Measurements from ENCODE around the gene GPR15LG.

GPR15LG gene

GRCh38 chr10:84139126-84140035 lies 34.2 kb upstream of the GPR15LG start, which contains the start of gene GHITM (continued):
- TF ChIP-seq ZNF639 (tag by site-specific recombination; IDR thresholded peaks at IDR 0.05) (peak; percentile 24; the same call in 1 of the 2 replicates), SETDB1 (IDR thresholded peaks at IDR 0.05; ENCODE audit: insufficient read length, low read length) (no peak), ZNF555 (tag by site-specific recombination; conservative IDR thresholded peaks at IDR 0.05) (no peak), PRDM1 (tag by site-specific recombination; IDR thresholded peaks at IDR 0.05) (peak; percentile 29; the same call in 1 of the 2 replicates), SALL2 (tag by site-specific recombination; IDR thresholded peaks at IDR 0.05; ENCODE audit: borderline replicate concordance) (no peak), ZNF510 (tag by site-specific recombination; IDR thresholded peaks at IDR 0.05; ENCODE audit: insufficient replicate concordance) (no peak), REPIN1 (tag by site-specific recombination; IDR thresholded peaks at IDR 0.05; ENCODE audit: low read depth) (0 out of 2 replicates have a peak, but pooled peaks have one; percentile 52), EGR2 (tag by site-specific recombination; IDR thresholded peaks at IDR 0.05; ENCODE audit: low read depth) (no peak), ZNF473 (tag by site-specific recombination; IDR thresholded peaks at IDR 0.05) (no peak), ZNF624 (tag by site-specific recombination; IDR thresholded peaks at IDR 0.05) (no peak), ZBTB7A (tag by site-specific recombination; IDR thresholded peaks at IDR 0.05; ENCODE audit: low read depth) (no peak), ZFP69B (tag by site-specific recombination; IDR thresholded peaks at IDR 0.05) (no peak), ZNF830 (tag by site-specific recombination; IDR thresholded peaks at IDR 0.05; ENCODE audit: low read depth) (no peak), ZNF214 (tag by site-specific recombination; IDR thresholded peaks at IDR 0.05; ENCODE audit: borderline replicate concordance) (no peak), ZNF354C (tag by site-specific recombination; IDR thresholded peaks at IDR 0.05; ENCODE audit: borderline replicate concordance, low read depth) (no peak), ZNF48 (tag by site-specific recombination; IDR thresholded peaks at IDR 0.05) (no peak), ZNF580 (tag by site-specific recombination; IDR thresholded peaks at IDR 0.05) (0 out of 2 replicates have a peak, but pooled peaks have one; percentile 17), ZFP37 (tag by site-specific recombination; IDR thresholded peaks at IDR 0.05) (peak; percentile 96), ZNF302 (tag by site-specific recombination; IDR thresholded peaks at IDR 0.05; ENCODE audit: low read depth) (no peak), KLF10 (tag by site-specific recombination; IDR thresholded peaks at IDR 0.05) (0 out of 2 replicates have a peak, but pooled peaks have one; percentile 50), ZNF776 (tag by site-specific recombination; IDR thresholded peaks at IDR 0.05; ENCODE audit: borderline replicate concordance) (no peak), INSM2 (tag by site-specific recombination; IDR thresholded peaks at IDR 0.05) (peak; percentile 65), ZNF398 (tag by site-specific recombination; IDR thresholded peaks at IDR 0.05) (no peak), ZSCAN16 (tag by site-specific recombination; IDR thresholded peaks at IDR 0.05) (no peak), BCL11B (tag by site-specific recombination; IDR thresholded peaks at IDR 0.05; ENCODE audit: low read depth) (0 out of 2 replicates have a peak, but pooled peaks have one; percentile 54)
- TF ChIP-seq, protein P1, sequence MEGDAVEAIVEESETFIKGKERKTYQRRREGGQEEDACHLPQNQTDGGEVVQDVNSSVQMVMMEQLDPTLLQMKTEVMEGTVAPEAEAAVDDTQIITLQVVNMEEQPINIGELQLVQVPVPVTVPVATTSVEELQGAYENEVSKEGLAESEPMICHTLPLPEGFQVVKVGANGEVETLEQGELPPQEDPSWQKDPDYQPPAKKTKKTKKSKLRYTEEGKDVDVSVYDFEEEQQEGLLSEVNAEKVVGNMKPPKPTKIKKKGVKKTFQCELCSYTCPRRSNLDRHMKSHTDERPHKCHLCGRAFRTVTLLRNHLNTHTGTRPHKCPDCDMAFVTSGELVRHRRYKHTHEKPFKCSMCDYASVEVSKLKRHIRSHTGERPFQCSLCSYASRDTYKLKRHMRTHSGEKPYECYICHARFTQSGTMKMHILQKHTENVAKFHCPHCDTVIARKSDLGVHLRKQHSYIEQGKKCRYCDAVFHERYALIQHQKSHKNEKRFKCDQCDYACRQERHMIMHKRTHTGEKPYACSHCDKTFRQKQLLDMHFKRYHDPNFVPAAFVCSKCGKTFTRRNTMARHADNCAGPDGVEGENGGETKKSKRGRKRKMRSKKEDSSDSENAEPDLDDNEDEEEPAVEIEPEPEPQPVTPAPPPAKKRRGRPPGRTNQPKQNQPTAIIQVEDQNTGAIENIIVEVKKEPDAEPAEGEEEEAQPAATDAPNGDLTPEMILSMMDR (tag by site-specific recombination; IDR thresholded peaks at IDR 0.05) = peak; percentile 77
- TF ChIP-seq, protein P2, sequence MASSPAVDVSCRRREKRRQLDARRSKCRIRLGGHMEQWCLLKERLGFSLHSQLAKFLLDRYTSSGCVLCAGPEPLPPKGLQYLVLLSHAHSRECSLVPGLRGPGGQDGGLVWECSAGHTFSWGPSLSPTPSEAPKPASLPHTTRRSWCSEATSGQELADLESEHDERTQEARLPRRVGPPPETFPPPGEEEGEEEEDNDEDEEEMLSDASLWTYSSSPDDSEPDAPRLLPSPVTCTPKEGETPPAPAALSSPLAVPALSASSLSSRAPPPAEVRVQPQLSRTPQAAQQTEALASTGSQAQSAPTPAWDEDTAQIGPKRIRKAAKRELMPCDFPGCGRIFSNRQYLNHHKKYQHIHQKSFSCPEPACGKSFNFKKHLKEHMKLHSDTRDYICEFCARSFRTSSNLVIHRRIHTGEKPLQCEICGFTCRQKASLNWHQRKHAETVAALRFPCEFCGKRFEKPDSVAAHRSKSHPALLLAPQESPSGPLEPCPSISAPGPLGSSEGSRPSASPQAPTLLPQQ (tag by site-specific recombination; IDR thresholded peaks at IDR 0.05) = peak; percentile 69

Measured in HEK293 (cell line).